MCF 10A (cell line): ENCODE measurements around the gene LRP3. TPM values are rescaled to one million over a fixed set of nuclear protein-coding genes. Genes with fewer than 3 reads are reported as not detected.

Experiments
- BruUV-seq: library from RNA; stranded (reverse); fragments of 400-500 nt; replicated peaks from 2 replicates; lab custom pipeline; 2021; lab: Mats Ljungman, UMichigan
- CTCF ChIA-PET: fragments of 300-600 bp; sonication (Branson Sonifier 250); formaldehyde crosslinking; extraction: SDS; loops from one replicate; lab custom pipeline; 2021; ENCODE audit warnings: antibody characterized with exemption, inconsistent platforms; lab: Yijun Ruan, JAX
- POLR2A ChIA-PET: fragments of 300-600, 350-650 bp; sonication (Branson Sonifier 250); formaldehyde crosslinking; extraction: SDS; loops from one replicate; lab custom pipeline; 2020; ENCODE audit warnings: antibody characterized with exemption, inconsistent platforms; lab: Yijun Ruan, JAX
- DNase-seq: peaks from one replicate; pipeline ENCODE4 v3.0.0-alpha.2; 2018; ENCODE audit not compliant: unreplicated experiment
- H3K27ac Mint-ChIP-seq: one replicate; pipeline ENCODE4 v1.8.0; 2022; ENCODE audit warnings: mild to moderate bottlenecking, low read depth, mixed read lengths; ENCODE audit not compliant: unreplicated experiment
- H3K27me3 Mint-ChIP-seq: one replicate; pipeline ENCODE4 v1.8.0; 2022; ENCODE audit warnings: mixed read lengths; ENCODE audit not compliant: insufficient read depth, unreplicated experiment
- H3K36me3 Mint-ChIP-seq: one replicate; pipeline ENCODE4 v1.8.0; 2022; ENCODE audit warnings: mild to moderate bottlenecking, moderate library complexity, mixed read lengths; ENCODE audit not compliant: insufficient read depth, unreplicated experiment
- H3K4me1 Mint-ChIP-seq: one replicate; pipeline ENCODE4 v1.8.0; 2022; ENCODE audit warnings: mixed read lengths; ENCODE audit not compliant: insufficient read depth, unreplicated experiment
- H3K4me3 Mint-ChIP-seq: one replicate; pipeline ENCODE4 v1.8.0; 2022; ENCODE audit warnings: mild to moderate bottlenecking, moderate library complexity, mixed read lengths; ENCODE audit not compliant: unreplicated experiment
- H3K9me3 Mint-ChIP-seq: one replicate; pipeline ENCODE4 v1.8.0; 2022; ENCODE audit warnings: mixed read lengths; ENCODE audit not compliant: unreplicated experiment
- intact Hi-C: fragments of 100-400 bp; cut with micrococcal nuclease; formaldehyde crosslinking; loops from 2 replicates; pipeline ENCODE4 v1.14.1; 2022
- total RNA-seq: library from RNA; stranded (reverse); gene quantifications from 2 replicates; pipeline ENCODE4 v1.2.3, GENCODE V29; 2022
- TF ChIP-seq, protein P1 (sequence below): fragments of 200-600 bp; IDR thresholded peaks from one replicate; pipeline ENCODE4 v1.8.0; 2022; ENCODE audit warnings: antibody characterized with exemption, mild to moderate bottlenecking; ENCODE audit not compliant: unreplicated experiment

Gene LRP3
- total RNA-seq, 1 experiment from 2014 or later, result 7.7 TPM

GRCh38 chr19:33215438-33216197 is 21.5 kb downstream of the LRP3 start:
- TF ChIP-seq, protein P1, sequence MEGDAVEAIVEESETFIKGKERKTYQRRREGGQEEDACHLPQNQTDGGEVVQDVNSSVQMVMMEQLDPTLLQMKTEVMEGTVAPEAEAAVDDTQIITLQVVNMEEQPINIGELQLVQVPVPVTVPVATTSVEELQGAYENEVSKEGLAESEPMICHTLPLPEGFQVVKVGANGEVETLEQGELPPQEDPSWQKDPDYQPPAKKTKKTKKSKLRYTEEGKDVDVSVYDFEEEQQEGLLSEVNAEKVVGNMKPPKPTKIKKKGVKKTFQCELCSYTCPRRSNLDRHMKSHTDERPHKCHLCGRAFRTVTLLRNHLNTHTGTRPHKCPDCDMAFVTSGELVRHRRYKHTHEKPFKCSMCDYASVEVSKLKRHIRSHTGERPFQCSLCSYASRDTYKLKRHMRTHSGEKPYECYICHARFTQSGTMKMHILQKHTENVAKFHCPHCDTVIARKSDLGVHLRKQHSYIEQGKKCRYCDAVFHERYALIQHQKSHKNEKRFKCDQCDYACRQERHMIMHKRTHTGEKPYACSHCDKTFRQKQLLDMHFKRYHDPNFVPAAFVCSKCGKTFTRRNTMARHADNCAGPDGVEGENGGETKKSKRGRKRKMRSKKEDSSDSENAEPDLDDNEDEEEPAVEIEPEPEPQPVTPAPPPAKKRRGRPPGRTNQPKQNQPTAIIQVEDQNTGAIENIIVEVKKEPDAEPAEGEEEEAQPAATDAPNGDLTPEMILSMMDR, result no peak
- Mint-ChIP-seq H3K4me3 (no peak overlapping the region), H3K27ac (no peak overlapping the region), H3K4me1 (no peaks in the 10 kb centered on the region), H3K36me3 (peaks cover 6% of the 10 kb centered on the region), H3K27me3 (peaks cover 7% of the 10 kb centered on the region), H3K9me3 (no peaks in the 10 kb centered on the region)
- intact Hi-C loops, result no loop called here
- CTCF ChIA-PET, result interaction anchor here (0.6 to 1.0 kb wide), 2 partner anchors 14 to 97 kb away, joined by 3 to 4 read pairs; no protein-coding TSS in a partner anchor
- POLR2A ChIA-PET, result no interaction called here
- BruUV-seq, result no TSS peak
- no peak for DNase-seq

GRCh38 chr19:33216198-33216830 is 22.2 kb downstream of the LRP3 start:
- H3K4me3 Mint-ChIP-seq, result no peak overlapping the region
- peaks cover 6% of the 10 kb centered on the region for H3K36me3 Mint-ChIP-seq
- intact Hi-C loops, result no loop called here
- BruUV-seq, result no TSS peak
- ChIA-PET POLR2A (no interaction called here), CTCF (interaction anchor here (0.6 to 1.0 kb wide), 3 partner anchors 14 to 98 kb away, joined by 3 to 4 read pairs (median 3); no protein-coding TSS in a partner anchor)
- H3K27ac Mint-ChIP-seq, result no peak overlapping the region
- H3K4me1 Mint-ChIP-seq, result no peaks in the 10 kb centered on the region
- peaks cover 14% of the 10 kb centered on the region for H3K27me3 Mint-ChIP-seq
- DNase-seq, result no peak
- TF ChIP-seq, protein P1, result no peak
- H3K9me3 Mint-ChIP-seq, result no peaks in the 10 kb centered on the region

- ChIA-PET POLR2A (no interaction called here), CTCF (no interaction called here)
- Mint-ChIP-seq H3K27me3 (peaks cover 16% of the 10 kb centered on the region), H3K27ac (no peak overlapping the region), H3K9me3 (no peaks in the 10 kb centered on the region), H3K4me1 (no peaks in the 10 kb centered on the region), H3K36me3 (peaks cover 6% of the 10 kb centered on the region), H3K4me3 (no peak overlapping the region)
- TF ChIP-seq, protein P1, result no peak
- intact Hi-C loops, result no loop called here
- no peak for DNase-seq
- BruUV-seq, result no TSS peak
These were observed 23.8 kb downstream of the LRP3 start for GRCh38 chr19:33217881-33218280.

DNA sequence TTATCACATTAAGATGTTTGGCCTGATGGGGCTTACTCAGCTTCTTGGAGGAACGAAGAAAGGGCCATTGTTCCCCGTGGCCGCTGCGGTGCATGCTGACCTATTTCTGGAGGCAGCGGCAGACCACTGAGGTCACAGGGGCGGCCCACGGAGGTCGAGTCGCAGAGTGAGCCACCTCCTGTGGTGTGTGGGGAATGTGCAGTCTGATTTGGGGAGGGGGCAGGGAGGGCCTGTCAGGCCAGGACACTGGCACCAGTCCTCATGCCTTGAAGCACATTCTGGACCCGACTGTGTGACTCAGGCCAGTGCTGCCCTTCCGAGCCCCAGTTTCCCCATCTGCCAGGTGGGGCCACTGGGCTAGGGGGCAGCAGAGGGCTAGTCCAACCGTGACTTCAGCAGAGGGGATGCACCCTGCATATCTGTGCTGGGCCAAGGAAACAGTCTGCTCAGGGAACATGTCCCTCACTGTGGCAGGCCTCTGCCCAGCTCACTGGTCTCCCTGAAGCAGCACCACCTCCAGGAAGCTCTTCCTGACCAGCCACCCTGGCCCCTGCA is 25.2 kb downstream of the LRP3 start:
- Mint-ChIP-seq H3K36me3 (no peaks in the 10 kb centered on the region), H3K27me3 (peaks cover 16% of the 10 kb centered on the region), H3K27ac (no peak overlapping the region), H3K4me1 (no peaks in the 10 kb centered on the region), H3K4me3 (no peak overlapping the region), H3K9me3 (no peaks in the 10 kb centered on the region)
- DNase-seq, result no peak
- intact Hi-C loops, result no loop called here
- no TSS peak for BruUV-seq
- ChIA-PET CTCF (interaction anchor here (0.5 to 0.6 kb wide), 6 partner anchors 8 to 100 kb away, joined by 3 to 4 read pairs (median 3); no protein-coding TSS in a partner anchor), POLR2A (no interaction called here)
- TF ChIP-seq, protein P1, result no peak
